GM12864 (cell line): ENCODE results near the gene ARFGAP1.

Experiments used
- DNase-seq: peaks from one replicate; pipeline ENCODE4 v3.0.0-alpha.2; 2011; ENCODE audit warnings: low read depth
- H3K4me3 ChIP-seq: 2 replicates; pipeline ENCODE4 v1.5.1; 2011; ENCODE audit warnings: mild to moderate bottlenecking, low read depth, low read length, control low read depth
- CTCF ChIP-seq: IDR thresholded peaks from 2 replicates; pipeline ENCODE4 v1.5.1; 2011; ENCODE audit warnings: low read depth, mild to moderate bottlenecking, moderate library complexity, low read length, control low read depth, inconsistent platforms; ENCODE audit errors: missing control alignments

ARFGAP1 gene

GRCh38 chr20:63272105-63273058, at the start of gene ARFGAP1:
Gene ARFGAP1, plus strand, starts transcription at chr20:63272813. Its CDS starts 2,768 bp downstream, at chr20:63275581.
- no peak for TF ChIP-seq CTCF
- peak; percentile 49 for DNase-seq

GRCh38 chr20:63223121-63223825, 49.3 kb upstream of the ARFGAP1 start:
- TF ChIP-seq CTCF: peak; percentile 88
- H3K4me3 ChIP-seq: no peak overlapping the region
- DNase-seq: no peak

More at GRCh38 chr20:63272105-63273058, at the start of gene ARFGAP1:
- peak within 1 kb of the TSS; percentile 81 for H3K4me3 ChIP-seq

DNA sequence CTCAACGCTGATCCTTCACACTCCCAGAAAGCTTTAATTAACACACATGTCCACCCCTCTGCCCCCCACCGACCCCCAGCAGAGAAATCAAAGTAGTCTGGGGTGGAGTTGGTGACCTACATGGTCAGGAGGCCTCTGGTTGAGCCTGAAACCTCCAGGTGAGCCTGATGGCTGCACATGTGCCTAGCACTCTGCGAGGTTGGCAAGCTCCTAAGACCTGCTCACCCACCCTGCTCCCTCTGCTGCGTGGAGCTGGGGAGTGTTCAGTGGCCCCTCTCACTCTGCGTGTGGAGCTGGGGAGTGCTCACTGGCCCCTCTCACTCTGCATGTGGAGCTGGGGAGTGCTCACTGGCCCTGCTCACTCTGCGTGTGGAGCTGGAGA, 48.8 kb upstream of the ARFGAP1 start:
- H3K4me3 ChIP-seq: no peak overlapping the region
- DNase-seq: no peak
- TF ChIP-seq CTCF: no peak

GRCh38 chr20:63224412-63225081, 48.1 kb upstream of the ARFGAP1 start:
- no peak for TF ChIP-seq CTCF
- DNase-seq: no peak
- H3K4me3 ChIP-seq: no peak overlapping the region

GRCh38 chr20:63225082-63225454, 47.5 kb upstream of the ARFGAP1 start:
- no peak for TF ChIP-seq CTCF
- no peak overlapping the region for H3K4me3 ChIP-seq
- no peak for DNase-seq

DNA sequence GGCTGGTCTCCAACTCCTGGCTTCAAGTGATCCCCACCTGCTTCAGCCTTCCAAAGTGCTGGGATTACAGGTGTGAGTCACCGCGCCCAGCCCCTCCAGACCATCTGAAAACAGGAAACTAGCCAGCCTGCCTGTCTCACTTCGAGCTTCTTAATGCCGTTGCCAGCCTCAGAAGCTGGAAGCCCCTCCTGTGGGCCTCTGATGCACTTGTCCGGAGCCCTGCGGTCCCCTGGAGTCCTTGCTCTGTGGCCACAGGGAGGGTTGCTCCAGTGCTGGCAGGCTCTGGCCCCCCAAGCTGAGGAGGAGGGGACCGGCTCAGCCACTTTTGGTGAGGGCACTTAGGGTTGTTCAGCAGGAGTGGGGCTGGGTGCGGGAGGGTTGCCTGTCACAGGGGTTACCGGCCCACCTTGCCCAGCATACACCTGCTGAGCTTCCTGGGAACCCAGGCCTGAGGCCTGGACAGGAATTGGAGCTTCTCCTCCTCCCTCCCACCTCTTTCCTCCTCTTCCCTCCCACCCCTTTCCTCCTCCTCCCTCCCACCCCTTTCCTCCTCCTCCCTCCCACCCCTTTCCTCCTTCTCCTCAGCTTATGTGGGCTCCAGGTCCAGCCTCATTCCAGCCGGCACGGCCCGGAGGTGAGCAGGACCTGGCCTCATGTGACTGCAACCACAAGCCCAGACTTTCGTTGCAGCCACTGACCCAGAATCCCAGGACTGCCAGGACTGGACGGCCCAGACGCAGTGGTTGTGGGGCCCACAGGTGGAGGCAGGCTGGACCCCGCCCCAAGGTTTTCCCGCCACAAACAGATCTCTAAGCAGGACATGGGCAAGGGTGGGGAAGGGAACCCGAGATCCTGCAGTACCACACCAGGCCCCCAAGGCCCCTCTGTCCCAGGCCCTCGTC, 46.3 kb upstream of the ARFGAP1 start:
- no peak for DNase-seq
- no peak for TF ChIP-seq CTCF
- H3K4me3 ChIP-seq: no peak overlapping the region
